Astrocyte (in vitro differentiated cells and primary cell): Measurements from ENCODE around the gene CAV1.

Experiments
- EZH2 ChIP-seq: IDR thresholded peaks from 2 replicates; pipeline ENCODE4 v1.6.1; 2012; ENCODE audit warnings: mild to moderate bottlenecking, low read length, inconsistent platforms; ENCODE audit not compliant: insufficient read depth
- TF ChIP-seq, protein P1 (sequence below): IDR thresholded peaks from 2 replicates; pipeline ENCODE4 v1.5.1; 2011; ENCODE audit warnings: low read depth, mild to moderate bottlenecking, inconsistent platforms, low read length, moderate library complexity; ENCODE audit not compliant: insufficient read depth

DNA sequence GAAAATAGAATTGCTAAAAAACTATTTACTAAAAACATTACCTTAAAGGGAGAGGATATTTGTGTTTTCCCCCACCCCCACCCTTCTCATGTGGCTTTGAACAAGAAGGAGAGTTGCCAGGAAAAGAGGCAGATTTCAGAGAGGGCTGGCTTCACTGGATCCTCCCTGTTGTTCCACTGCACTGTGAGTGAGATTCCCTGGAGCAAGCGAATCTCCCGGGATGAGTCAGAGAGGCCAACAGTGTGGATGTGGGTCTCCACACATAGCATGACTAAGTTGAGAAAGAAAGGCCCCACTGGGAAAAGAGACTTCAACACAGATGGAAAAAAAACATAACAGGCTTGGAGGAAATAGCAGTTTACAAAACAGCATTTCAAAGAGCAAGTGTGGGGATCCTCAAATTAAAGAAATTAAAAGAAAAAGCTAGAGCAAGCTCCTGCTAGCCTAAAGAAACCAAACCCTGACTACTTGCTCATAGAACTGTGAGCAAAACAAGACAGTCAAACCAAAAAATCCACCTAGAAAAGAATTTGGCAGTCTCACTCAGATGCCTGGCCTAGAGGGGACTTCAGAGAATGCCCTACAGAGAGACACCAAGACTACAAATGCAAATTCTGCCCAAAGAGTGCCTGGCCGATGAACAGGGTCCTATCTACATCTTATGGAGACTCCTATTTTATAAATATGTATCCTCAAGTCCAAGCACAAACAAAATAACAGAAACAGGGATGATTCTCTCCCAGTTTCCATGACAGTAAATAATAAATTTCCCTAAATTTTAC lies 3.4 kb downstream of the CAV1 start:
- TF ChIP-seq, protein P1, sequence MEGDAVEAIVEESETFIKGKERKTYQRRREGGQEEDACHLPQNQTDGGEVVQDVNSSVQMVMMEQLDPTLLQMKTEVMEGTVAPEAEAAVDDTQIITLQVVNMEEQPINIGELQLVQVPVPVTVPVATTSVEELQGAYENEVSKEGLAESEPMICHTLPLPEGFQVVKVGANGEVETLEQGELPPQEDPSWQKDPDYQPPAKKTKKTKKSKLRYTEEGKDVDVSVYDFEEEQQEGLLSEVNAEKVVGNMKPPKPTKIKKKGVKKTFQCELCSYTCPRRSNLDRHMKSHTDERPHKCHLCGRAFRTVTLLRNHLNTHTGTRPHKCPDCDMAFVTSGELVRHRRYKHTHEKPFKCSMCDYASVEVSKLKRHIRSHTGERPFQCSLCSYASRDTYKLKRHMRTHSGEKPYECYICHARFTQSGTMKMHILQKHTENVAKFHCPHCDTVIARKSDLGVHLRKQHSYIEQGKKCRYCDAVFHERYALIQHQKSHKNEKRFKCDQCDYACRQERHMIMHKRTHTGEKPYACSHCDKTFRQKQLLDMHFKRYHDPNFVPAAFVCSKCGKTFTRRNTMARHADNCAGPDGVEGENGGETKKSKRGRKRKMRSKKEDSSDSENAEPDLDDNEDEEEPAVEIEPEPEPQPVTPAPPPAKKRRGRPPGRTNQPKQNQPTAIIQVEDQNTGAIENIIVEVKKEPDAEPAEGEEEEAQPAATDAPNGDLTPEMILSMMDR, result no peak
- no peak for TF ChIP-seq EZH2
